Measurements from ENCODE around the gene GDI2.

- no peak for TF ChIP-seq POLR2A (IDR thresholded peaks at IDR 0.05)
- TF ChIP-seq, protein P1, sequence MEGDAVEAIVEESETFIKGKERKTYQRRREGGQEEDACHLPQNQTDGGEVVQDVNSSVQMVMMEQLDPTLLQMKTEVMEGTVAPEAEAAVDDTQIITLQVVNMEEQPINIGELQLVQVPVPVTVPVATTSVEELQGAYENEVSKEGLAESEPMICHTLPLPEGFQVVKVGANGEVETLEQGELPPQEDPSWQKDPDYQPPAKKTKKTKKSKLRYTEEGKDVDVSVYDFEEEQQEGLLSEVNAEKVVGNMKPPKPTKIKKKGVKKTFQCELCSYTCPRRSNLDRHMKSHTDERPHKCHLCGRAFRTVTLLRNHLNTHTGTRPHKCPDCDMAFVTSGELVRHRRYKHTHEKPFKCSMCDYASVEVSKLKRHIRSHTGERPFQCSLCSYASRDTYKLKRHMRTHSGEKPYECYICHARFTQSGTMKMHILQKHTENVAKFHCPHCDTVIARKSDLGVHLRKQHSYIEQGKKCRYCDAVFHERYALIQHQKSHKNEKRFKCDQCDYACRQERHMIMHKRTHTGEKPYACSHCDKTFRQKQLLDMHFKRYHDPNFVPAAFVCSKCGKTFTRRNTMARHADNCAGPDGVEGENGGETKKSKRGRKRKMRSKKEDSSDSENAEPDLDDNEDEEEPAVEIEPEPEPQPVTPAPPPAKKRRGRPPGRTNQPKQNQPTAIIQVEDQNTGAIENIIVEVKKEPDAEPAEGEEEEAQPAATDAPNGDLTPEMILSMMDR (IDR thresholded peaks at IDR 0.05), result no peak
These were observed 69.5 kb downstream of the GDI2 start for GRCh38 chr10:5743736-5744135.

Measured in uterus (tissue), 2 donors.